Activated naive CD4-positive, alpha-beta T cell treated with Interleukin-2 at 50 U/mL for 16 hours (primary cell): Measurements from ENCODE around the gene WNK2.

Experiments
- DNase-seq: peaks from one replicate; pipeline ENCODE4 v3.0.0-alpha.2; 2020

Gene WNK2

DNA sequence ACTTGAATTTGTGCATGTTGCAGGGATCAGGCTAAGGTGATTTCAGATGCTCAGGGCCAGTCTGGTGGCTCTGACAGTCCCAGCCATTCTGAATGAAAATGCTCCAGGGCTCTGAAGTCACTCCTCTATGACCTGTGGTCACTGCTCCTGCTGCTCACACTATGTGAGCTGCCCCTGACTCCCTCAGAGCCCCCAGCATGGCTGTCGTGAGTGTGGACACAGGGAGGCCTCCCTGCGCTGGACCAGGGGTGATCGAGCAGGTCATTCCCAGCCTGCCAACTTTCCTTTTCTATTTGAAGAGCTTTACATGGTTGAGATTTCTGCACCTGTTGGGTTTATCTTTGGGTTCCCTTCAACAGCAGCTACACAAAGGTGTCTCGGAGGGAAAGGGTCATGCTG, 74.5 kb downstream of the WNK2 start:
- no peak for DNase-seq

DNA sequence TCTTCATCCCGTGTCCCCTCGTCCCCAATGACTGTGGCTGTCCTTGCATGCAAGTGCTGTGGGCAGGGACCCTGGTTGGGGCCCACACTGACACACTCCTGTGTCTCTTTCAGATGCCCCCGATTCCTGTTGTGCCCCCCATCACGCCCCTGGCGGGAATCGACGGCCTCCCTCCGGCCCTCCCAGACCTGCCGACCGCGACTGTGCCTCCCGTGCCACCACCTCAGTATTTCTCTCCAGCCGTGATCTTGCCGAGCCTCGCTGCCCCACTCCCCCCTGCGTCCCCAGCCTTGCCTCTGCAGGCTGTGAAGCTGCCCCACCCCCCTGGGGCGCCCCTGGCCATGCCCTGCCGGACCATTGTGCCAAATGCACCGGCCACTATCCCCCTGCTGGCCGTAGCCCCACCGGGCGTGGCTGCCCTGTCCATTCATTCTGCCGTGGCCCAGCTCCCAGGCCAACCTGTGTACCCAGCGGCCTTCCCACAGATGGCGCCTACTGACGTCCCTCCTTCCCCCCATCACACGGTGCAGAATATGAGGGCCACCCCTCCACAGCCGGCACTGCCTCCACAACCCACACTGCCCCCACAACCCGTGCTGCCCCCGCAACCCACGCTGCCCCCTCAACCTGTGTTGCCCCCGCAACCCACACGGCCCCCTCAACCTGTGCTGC, 75.0 kb downstream of the WNK2 start:
- no peak for DNase-seq

DNA sequence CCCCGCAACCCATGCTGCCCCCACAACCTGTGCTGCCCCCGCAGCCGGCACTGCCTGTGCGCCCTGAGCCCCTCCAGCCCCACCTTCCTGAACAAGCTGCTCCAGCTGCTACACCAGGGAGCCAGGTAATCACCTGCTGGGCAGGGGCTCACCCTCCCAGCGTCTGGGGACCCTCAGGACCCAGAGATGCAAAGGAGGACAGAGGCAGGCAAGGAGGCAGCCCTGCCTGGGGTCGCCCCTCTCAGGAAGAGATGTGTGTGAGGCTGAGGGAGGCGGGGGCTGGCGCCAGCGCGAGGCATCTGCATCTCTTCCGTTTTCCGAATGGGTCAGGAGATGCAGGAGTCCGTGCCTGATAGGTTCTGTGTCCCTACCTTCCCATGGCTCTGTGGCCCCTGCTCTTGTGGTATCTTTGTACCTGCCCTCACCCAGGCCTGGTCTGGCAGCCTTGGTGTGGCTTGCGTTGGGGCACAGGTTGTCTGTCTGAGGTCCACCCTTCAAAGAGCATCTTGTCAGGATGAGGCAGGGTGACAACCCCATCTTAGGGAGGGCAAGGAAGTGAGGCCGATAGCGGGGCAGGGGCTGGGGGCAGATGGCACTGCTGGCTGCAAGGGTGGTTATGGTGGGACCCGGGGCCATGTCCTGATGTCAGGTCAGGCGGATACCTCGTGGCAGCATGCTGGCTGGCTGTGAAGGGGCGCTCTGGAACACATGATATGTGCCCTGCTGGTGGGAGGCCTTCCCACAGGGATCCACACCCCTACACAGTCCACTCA, 75.7 kb downstream of the WNK2 start:
- DNase-seq, result no peak

DNA sequence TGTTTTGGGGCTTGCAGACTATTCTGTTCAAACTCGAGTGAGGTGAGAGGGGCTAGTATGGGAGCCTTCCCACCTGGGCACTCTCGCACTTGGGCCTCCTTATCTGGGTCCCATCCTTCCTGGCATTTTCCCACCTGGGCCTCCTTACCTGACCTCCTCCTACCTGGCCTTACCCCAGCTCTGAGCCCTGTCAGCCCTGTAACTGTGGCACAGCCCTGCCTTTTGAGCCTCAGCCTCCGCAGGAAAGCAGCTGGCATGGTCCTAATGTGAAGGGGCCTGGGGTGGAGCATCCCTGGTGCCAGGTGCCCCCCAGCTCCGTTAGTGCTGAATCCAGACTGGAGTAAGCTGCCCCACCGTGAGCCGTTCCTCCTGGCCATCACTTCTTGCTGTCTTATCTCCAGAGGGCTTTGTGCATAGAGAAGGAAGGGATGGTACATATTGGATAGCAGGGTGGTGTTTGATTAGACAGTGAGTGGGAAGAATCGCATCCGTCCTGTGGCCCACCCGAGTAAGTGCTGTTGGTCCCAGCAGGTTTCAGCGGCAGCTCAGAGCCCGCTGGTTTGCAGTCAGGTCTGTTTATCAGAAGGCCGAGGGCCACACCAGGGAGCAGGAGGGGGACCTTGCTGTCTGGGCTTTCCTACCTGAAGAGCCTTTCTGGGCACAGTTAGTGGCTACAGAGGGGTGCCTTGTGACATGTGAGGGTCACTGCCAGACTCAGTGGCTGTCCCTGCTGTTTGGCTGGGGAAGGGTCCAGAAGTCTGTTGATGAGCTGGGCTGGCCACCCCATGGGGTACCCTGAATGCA, 76.5 kb downstream of the WNK2 start:
- no peak for DNase-seq

DNA sequence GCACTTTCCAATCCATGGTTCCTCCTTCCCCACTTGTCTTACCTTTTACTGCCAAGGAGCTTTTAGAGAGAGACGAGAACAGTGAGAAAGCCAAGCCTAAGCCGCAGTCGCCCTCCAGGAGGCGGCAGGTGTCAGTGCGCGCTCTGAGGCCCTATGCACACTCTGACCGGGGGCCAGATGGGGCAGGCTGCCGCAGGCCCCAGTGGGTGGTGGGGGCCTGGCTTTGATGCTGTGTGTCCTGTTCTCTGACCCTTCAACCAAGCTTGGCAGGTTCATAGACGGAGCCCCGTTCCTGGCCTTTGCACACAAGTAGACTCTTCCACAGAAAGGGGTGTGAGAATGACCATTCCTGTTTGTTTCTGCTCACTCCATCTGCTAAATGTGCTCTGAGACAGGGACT, 77.3 kb downstream of the WNK2 start:
- no peak for DNase-seq

DNA sequence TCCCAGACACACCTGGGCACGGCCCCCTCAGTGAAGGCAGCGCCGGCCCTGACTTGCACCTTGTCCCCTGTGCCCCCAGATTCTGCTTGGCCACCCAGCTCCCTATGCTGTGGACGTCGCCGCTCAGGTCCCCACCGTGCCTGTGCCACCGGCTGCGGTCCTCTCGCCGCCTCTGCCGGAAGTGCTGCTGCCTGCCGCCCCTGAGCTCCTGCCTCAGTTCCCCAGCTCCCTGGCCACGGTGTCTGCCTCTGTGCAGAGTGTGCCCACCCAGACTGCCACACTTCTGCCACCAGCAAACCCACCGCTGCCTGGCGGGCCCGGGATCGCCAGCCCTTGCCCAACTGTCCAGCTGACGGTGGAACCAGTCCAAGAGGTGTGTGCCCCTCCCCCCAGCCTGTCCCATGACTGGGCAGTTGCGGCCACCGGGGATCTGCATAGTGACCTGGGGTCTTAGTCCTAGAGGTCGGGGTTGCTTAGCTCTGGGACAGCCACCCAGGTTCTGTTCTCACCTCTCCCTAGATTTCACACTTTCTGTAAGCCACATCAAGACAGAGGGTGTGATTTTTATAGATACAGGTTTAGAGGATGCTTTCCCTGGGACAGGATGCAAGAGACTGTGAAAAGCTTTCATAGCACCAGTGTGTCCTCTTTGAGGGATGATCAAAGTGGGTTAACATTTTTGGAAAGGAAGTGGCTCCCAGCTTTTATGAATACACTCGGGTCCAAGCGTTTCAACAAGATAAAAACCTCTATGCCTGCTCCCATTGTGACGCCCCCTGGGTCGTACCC, 78.0 kb downstream of the WNK2 start:
- DNase-seq, result no peak

DNA sequence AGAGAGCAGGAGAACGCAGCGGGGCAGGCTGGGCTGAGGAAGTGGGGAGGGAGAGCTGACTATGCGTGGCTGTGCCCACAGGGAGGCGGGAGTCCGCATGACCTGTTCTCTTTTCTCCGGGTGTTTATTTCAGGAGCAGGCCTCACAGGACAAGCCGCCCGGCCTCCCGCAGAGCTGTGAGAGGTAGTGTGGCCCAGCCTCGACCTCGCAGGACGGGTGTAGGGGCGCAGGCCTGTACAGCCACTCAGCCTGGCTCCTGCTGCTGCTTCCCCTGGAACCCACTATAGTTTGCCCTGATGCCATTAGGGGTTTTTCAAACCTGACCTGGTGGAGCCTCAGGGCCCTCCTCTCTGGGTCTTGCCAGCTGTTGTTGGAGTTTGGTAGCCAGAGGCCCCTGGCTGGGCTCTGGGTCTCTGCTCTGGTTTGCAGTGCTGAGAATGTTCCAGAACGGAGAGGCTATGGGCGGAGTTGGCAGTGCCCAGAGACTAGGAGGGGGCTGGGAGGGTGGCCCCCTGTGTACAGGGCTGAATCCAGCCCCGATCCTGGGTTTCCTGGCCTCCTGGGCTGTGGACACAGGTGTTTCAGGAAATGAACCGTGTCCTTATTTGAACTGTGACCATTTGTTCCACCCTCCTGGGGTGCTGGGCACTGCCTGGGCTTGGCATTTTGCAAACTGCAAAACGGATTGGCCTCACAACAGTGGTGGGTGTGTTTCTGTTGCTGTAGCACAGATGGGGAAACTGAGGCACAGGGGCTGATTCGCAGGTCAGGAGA, 78.8 kb downstream of the WNK2 start:
- DNase-seq, result no peak

DNA sequence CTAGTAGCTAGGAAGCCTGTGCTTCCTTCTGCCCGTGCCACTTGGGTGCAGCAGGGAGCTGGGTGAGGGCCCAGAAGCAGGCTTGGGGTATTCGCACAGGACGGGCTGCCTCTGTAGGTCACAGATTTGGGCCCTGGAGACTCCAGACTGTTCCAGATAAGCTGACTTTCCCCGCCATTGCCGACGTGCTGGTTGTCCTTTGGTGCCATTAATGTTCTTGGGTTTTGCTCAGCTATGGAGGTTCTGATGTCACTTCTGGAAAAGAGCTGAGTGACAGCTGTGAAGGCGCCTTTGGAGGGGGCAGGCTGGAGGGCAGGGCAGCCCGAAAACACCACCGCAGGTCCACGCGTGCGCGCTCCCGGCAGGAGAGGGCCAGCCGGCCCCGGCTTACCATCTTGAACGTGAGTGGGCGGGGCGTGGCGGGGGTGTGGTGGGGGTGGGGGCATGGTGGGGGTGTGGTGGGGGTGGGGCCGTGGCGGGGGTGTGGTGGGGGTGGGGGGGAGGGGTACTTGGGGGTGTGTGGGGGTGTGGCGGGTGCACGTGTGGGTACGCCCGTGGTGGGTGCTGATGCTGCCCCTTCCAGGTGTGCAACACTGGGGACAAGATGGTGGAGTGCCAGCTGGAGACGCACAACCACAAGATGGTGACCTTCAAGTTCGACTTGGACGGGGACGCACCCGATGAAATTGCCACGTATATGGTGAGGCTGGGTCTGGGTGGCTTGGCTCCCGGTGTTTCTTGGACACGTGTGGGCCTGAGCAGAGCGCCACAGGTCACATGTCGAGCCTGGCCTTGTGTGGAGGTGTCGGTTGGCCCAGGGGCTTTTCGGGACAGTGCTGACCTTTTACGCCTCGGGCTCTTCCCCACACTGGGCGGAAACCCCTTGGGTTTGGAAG, 79.6 kb downstream of the WNK2 start:
- DNase-seq, result no peak

DNA sequence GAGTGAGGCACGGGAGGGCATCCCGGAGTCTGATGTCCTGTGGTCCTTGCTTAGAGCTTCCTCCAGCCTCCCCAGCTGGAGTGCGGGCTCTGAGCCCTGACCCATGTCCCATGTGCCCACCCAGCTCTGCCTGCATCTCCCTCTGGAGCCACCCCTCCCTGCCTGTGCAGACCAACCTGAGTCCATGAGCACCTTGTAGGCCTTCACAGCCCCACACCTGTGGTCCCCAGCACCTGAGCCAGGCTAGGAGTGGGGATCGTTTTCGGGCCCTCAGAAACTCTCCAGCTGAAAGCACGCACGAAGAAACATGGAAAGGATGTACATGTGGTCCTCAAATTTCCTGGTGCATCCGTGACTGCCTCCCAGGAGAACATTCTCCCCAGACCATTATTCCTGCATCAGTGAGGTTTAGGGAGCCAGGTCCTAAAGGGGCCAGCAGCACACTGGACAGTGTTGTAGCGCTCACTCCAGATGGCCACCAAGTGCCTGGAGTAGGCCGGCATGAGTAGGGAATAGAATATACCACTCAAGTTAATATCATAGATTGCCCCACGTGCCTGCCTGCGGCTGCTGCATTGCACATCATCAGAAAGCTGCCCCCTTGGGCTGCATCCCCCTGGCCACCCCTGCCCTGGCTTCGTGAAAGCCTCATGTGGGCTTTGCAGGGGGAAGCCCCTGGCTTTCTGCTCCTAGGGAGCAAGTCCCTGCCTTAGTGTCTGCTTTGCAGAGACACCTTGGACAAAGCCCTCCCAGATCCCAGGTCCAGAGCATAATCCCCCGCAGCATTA, 80.6 kb downstream of the WNK2 start:
- no peak for DNase-seq

DNA sequence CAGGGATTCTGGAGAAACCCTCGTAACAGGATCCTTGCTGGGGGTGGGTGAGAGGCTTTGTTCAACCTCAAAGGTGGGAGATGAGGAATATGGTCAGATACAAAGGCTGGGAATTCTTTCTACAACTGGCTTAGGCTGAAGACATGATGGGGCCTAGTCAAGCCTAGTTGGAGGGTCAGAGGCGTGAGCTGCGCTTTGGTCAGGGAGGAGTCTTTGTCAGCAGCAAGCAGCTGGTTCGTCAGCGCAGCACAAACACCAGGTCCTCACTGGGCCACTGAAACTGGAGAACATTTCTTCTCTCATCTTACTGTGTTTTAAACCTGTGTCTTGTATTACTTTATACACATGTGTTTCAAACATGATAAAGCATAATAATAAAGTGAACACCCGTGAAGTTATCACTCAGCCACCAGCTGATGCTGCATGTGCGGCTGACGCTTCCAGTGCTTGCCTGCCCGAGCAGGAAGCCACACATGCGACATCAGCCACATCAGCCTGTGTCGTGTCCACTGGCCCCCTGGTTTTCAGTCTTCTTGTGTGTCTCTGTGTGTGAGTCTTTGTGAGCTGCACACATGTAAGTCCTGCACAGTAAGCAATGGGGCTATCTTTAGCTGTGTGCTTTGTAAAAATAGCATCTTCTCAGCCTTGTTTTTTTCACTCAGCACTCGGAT, 81.5 kb downstream of the WNK2 start:
- no peak for DNase-seq

DNA sequence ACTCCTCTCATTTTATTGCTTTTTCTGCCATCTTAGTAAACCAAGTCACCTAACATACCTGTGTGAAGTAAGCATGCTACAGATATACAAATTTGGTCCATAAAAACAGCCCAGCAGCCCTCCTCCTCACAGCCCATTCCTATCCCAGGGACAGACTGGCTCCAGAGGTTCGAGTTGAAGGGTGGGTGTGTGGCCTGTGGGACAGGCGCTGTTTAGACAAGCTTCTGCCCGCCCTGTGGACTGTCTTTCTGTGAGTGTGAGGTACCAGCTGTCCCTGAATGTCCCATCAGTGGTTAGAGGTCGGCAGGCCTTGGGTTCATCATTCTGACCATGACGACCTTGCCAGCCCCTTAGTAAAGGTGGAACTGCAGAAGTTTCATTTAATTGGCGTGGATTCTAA, 82.0 kb downstream of the WNK2 start:
- DNase-seq, result no peak

DNA sequence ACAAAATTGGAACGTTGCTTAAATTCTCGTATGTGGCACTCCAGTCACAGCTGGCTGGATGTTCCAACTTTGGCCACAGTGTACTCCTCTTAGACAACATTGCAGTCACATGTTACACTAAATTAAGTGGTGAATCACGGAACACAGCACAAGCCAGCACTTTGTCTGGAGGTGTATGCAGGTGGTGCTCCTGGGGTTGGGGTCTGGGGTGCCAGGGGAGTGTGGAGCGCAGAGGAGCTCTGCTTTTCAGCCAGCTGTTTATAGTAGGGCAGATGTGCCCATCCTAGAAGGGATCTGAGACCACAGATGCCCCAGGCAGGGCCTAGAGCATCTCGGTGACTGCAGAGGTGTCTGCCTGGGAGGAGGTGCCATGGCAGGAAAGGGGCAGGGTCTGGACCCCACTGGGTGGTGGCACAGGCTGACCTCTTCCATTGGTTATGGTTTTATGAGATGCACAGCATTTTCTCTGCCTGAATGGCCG, 82.6 kb downstream of the WNK2 start:
- DNase-seq, result no peak

DNA sequence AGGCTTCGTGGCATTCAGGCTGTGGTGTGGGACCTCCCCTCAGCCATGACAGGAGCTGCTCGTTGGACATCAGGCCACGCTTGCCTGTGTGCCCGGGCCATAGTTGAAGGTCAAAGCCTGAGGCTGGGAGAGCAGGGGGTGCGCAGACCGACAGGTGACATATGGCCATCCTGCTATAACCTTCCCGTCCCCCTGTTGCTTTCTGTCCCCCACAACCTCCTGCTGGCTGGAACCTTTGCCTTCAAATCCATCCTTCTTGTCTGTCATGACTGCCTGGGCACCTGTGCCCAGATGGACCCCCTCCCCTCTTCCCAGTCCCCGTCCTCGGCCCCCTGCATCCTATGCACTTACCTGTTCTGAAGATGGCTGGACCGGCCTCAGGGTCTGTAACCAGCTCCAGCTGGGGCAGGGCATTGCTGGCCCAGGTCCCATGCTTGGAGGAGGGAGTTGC, 83.2 kb downstream of the WNK2 start:
- DNase-seq, result no peak

DNA sequence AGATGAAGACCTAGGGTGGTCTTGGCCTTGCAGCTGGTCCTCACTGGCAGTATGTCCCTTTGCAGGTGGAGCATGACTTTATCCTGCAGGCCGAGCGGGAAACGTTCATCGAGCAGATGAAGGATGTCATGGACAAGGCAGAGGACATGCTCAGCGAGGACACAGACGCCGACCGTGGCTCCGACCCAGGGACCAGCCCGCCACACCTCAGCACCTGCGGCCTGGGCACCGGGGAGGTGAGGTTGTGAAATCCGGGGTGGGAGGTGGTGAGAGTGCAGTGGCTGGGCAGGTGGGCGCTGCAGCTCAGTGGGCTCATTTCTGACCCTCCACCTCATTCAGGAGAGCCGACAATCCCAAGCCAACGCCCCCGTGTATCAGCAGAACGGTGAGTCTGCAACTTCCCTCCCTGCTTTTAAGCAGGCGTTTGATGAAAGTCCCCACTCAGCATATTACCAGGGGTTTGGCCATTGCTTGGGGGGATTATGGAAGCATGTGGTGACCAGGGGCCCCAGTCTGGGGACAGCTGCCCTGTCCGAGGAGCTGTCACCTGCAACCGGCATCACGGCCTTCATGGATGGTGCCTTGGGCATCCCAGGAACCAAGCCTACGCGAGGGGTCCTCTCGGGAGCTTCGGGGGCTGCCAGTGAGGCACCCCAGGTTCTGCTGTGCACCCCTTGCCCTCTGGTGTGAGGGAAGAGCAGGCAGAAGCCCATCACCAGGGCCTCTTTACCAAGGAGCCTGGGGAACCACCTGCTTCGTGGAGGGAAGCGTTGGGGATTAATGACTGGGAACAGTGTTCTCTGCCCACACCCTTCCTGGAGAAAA, 84.0 kb downstream of the WNK2 start:
- DNase-seq, result no peak

DNA sequence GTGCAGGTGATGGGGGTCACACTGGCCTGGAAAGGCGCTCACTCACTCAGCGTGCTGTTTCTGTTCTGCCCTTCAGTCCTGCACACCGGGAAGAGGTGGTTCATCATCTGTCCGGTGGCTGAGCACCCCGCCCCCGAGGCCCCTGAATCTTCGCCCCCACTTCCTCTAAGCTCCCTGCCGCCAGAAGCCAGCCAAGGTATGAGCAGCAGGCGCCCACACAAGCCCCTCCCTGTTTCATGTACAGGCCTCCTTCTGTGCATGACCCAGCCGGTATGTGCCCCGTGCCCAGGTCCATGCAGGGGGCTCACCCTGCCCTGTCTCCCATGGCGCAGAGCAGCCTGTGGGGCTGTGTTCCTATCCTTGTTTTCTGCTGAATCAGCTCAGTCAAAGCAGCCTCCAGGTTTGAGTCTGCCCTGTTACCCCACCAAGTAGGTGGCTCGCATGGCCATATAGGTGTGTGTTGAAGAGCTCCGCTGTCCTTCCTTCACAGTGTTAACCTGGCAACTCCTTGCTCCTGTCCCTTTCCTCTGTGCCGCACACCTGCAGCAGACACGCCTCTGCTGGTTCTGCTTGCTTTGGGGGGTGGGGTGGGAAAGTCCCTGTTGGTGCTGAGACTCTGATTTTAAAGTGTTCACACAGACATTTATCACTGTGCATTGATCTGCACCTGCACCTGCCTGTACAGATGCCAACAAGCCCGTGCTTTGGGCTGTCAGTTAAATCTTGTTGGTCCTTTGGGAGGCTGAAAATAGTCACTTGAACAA, 84.8 kb downstream of the WNK2 start:
- DNase-seq, result peak; percentile 14

DNA sequence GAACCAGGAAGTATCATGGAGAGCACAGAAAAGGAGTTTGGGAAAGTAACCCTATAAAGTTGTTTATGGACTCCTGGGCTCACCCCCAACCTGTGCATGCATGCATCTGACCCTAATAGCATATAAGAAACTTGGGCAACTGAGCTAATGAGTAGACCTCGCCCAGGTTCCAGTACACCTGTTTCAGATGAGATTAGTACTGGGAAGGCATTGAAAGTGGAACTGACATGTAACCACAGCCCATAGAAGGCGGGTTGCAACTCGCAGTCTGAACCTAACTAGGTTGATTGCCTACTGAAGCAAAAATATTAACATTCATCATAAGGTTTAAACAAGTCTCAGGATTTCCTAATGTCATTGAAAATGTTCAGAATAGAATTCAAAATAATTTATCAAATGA, 87.0 kb downstream of the WNK2 start:
- no peak for DNase-seq

DNA sequence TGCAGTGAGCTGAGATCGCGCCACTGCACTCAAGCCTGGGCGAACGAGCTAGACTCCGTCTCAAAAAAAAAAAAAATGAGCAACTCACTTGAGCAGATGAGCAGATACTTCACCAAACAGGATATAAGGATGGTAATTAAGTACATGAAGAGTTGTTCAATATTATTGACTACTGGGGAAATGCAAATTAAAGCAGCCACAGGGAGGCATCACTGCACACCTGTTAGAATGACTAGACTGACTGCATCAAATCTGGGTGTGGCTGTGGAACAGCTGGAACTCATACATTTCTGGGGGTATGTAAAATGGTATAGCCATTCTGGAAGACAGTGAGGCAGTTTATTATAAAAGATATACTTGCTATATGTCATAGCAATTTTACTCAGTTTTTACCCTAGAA, 93.0 kb downstream of the WNK2 start:
- DNase-seq, result no peak

DNA sequence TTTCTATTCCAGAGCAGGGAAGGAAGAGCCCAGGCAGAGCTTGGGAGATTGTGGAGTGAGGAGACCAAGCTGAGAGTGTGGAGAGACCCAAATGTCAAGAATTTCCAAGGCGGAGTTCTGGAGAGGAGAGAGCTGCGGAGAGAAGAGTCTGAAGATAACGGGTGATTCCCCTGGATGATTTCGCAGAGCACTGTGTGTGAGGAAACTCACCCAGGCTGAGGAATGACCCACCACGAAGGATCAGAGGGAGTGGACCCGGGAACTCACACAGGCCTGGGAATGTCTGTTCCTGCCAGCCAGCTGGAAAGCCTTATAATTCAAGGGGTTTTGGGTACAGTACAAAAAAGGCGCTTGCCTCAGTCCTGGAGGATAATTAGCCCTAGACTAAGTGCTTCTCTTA, 94.2 kb downstream of the WNK2 start:
- no peak for DNase-seq
